Measurements from ENCODE around the gene NUAK1.
"Not testable (repeated sequence)": the region's sequence is repeated elsewhere in the genome, so short reads cannot be mapped to it uniquely, and the experiment has no call there.

Gene NUAK1

GRCh38 chr12:106033161-106033675 lies 105.5 kb downstream of the NUAK1 start:
- no peak for DNase-seq (ENCODE audit: low read depth in 2 of 2)

- DNase-seq (ENCODE audit: low read depth in 2 of 2), result no peak
Measured at GRCh38 chr12:106032623-106032925, 106.2 kb downstream of the NUAK1 start.

- no peak for DNase-seq (ENCODE audit: low read depth in 2 of 2)
Measured at GRCh38 chr12:106031761-106032622, 106.8 kb downstream of the NUAK1 start.

- DNase-seq (ENCODE audit: low read depth in 2 of 2), result no peak
Measured at GRCh38 chr12:106030210-106031071, 108.3 kb downstream of the NUAK1 start.

- no peak for DNase-seq (ENCODE audit: low read depth in 2 of 2)
Measured at GRCh38 chr12:106029532-106029931, 109.2 kb downstream of the NUAK1 start.

- DNase-seq (ENCODE audit: low read depth in 2 of 2), result no peak
Measured at GRCh38 chr12:106027911-106028310, 110.8 kb downstream of the NUAK1 start.

GRCh38 chr12:106027286-106027685 lies 111.5 kb downstream of the NUAK1 start:
- no peak for DNase-seq (ENCODE audit: low read depth in 2 of 2)

- DNase-seq (ENCODE audit: low read depth in 2 of 2), result no peak
Measured at GRCh38 chr12:106025129-106025528, 113.6 kb downstream of the NUAK1 start.

- no peak for DNase-seq (ENCODE audit: low read depth in 2 of 2)
Measured at GRCh38 chr12:106023039-106023438, 115.7 kb downstream of the NUAK1 start.

- no peak for DNase-seq (ENCODE audit: low read depth in 2 of 2)
Measured at GRCh38 chr12:106022568-106023012, 116.2 kb downstream of the NUAK1 start.

- DNase-seq (ENCODE audit: low read depth in 2 of 2), result no peak
Measured at GRCh38 chr12:106021516-106021915, 117.2 kb downstream of the NUAK1 start.

- no peak for DNase-seq (ENCODE audit: low read depth in 2 of 2)
Measured at GRCh38 chr12:106020736-106021135, 118.0 kb downstream of the NUAK1 start.

- no peak for DNase-seq (ENCODE audit: low read depth in 2 of 2)
Measured at GRCh38 chr12:106019144-106019543, 119.6 kb downstream of the NUAK1 start.

- DNase-seq (ENCODE audit: low read depth in 2 of 2), result no peak
Measured at GRCh38 chr12:106018286-106018685, 120.5 kb downstream of the NUAK1 start.

GRCh38 chr12:106016601-106017278 lies 122.0 kb downstream of the NUAK1 start:
- not testable (repeated sequence) for DNase-seq (ENCODE audit: low read depth in 2 of 2)

GRCh38 chr12:106015646-106016045 lies 123.1 kb downstream of the NUAK1 start:
- DNase-seq (ENCODE audit: low read depth in 2 of 2), result no peak

- no peak for DNase-seq (ENCODE audit: low read depth in 2 of 2)
Measured at GRCh38 chr12:106013941-106014340, 124.8 kb downstream of the NUAK1 start.
